Ecto neural progenitor cell (in vitro differentiated cells): ENCODE results near the gene CDCP2.
"Not testable (repeated sequence)": the region's sequence is repeated elsewhere in the genome, so short reads cannot be mapped to it uniquely, and the experiment has no call there.

Experiments
- DNase-seq: peaks from one replicate; pipeline ENCODE4 v3.0.0-alpha.2; 2018; ENCODE audit warnings: low spot score

CDCP2 gene

DNA sequence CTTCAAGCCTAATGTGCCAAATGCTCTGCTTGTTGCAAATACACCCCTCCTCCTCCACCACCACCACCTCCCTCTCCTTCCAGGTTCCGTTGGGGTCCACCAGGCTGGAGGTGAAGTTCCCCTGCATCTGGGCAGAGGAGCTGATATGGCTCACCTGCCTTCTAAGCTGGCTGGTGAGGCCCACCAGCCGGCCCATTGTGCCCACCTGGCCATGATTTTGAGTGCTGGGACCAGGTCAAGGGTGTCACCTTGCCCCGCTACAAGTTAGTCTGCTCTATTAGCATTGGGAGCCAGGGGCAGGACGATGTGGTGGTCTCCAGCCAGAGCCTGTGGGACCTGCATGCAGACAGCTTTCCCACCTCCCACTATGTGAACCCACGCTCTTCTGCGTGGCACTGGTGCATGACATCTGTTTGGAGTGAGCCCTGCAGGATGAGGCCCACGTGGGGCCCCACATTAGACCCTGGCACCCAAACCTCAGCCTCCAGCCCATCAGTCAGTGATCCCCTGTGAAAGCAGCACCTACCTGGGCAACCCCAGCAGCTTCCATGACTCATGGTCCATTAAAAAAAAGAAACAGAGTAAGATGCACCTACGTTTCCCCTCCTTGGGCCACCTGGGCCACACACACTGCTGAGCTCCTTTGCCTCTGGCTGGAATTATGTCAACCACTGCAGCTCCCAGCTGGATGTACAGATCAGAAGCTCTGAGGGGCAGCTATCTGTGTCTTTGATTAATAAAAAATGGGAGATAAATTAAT lies 15.6 kb upstream of the CDCP2 start:
- DNase-seq = no peak

- no peak for DNase-seq
Observed at GRCh38 chr1:54167422-54168139, 14.8 kb upstream of the CDCP2 start.

DNA sequence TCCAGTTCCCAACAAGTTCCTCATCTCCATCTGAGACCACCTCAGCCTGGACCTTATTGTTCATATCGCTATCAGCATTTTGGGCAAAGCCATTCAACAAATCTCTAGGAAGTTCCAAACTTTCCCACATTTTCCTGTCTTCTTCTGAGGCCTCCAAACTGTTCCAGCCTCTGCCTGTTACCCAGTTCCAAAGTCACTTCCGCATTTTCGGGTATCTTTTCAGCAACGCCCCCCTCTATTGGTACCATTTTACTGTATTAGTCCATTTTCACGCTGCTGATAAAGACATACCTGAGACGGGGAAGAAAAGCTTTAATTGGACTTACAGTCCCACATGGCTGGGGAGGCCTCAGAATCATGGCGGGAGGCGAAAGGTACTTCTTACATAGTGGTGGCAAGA lies 13.6 kb upstream of the CDCP2 start:
- DNase-seq = not testable (repeated sequence)

GRCh38 chr1:54165146-54165545 lies 12.3 kb upstream of the CDCP2 start:
- DNase-seq = no peak

- DNase-seq = no peak
Observed at GRCh38 chr1:54163573-54163972, 10.8 kb upstream of the CDCP2 start.

- DNase-seq = no peak
Observed at GRCh38 chr1:54163051-54163450, 10.3 kb upstream of the CDCP2 start.

DNA sequence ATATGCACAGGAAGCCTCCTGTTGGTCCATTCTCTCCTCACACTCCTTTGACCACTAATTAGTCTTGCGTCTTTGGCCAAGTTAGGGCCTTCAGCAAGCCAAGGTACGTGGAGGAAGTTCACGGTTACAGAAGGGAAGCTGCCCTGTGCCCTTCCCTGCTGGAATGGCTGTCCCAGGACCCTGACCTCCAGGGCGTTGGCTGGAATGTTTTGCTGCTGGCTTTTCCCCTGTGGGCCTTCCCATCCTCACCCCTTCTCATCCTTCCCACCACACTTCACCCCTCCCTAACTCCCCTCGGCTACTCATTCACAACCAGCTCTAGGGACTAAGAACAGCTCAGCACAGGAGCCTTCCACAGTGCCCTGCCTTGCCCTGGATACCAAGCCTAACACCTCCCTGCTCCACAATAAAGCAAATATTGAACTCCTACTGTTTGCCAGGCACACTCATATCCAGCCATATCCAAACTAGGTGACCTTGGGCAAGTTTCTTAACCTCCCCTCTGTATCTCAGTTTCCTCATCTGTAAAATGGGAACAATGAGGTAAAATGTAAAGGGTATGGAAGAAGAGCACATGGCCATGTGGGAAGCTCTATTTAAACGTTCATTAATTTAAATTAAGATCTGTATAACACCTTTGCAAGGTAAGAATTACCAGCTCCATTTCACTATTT lies 8.8 kb upstream of the CDCP2 start:
- DNase-seq = no peak

DNA sequence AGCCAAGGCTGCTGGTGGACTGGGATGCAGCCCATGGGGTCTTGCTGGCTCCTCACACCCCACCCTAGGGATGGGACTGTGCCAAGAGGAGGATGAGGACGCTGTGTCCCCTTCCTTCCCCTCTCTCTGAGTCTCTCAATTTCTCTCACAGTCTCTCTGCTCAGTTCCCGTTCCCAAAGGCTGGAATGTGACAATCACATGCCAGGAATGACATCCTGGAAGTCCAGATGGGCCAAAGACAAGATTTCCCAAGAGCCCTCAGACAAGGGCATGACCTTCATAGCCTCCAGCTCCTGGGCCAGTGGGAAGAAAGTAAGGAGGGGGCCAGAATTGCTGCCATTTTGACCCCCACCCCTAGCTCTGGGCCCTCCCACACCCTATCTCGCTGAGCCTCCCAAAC lies 7.6 kb upstream of the CDCP2 start:
- peak; percentile 40 for DNase-seq

GRCh38 chr1:54159733-54160316 lies 7.0 kb upstream of the CDCP2 start:
- DNase-seq = no peak

DNA sequence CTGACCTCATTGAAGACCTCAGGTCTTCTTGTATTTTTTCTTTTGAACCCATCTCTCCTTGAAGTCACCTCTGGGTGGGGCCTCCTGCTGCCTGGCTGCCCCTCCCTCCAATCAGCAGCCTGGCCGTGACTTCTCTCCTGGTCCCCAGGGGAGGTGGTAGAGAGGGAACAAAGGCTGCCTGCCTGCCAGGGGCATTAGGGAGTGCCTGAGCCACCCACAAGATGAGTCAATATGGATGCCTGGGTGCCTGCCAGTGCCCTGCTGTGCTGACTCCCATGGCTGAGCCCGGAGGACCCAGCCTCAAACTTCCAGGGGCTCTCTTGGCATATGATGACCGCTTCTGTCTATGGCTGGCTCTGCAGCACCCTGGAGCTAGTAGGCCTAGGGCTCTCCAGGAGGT lies 5.3 kb upstream of the CDCP2 start:
- DNase-seq = no peak

- no peak for DNase-seq
Observed at GRCh38 chr1:54157401-54157800, 4.6 kb upstream of the CDCP2 start.

DNA sequence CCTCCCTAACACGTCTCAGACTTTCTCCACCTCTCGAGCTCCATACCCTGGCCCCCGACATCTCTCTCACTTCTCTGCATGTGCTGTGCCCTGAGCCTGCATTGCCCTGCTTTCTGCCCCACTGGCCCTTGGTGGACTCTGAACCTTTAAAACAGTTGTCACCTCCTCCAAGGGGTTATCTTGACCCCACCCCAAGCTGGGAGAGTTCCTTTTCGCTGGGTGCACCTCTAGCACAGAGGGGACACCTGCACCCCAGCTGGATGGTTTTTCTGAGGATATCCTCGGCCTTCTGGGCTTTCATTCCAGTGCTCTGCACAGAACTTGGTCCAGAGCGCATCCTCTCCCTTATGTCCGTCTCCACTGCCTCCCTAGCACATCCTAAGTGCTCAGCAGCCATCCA lies 4.2 kb upstream of the CDCP2 start:
- no peak for DNase-seq

- no peak for DNase-seq
Observed at GRCh38 chr1:54156201-54156600, 3.4 kb upstream of the CDCP2 start.

DNA sequence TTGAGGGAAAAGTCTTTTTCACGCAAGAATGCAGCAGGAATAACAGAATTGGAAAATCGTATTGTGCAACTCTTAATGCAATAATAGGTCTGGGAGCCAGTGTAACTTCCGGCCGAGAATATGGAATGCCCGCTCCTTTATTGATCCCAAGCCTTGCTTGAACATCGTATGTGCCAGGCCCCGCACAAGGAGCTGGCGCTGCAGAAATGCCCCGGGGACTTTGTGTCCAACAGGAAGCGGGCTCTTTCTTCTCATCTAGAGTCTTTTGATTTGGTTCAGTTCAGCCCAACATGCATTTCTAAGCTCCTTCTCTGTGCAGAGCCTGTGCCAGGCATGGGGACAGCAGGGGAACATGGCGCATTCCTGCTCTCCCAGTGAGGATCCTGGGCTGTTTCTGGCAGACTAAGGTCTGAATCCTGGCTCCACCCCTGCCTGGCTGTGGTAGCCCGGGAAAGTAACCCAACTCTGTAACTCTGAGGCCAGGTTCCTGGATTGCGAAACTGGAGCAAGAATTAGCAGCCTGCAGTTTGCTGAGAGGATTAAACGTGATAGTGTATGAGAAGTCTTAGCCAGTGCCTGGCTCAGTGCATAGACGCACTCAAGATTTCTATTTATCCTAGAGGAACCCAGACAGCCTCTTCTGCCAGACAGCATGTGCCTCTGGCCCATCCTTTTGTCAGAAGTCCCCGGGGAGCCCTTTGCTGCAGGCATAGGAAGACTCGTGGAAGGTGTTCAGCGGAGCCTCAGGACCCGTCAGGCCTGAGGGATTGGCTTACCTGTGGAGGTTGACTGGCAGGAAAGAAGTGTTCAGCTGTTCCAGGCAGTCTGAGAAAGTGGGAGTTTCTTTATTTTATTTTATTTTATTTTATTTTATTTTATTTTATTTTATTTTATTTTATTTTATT lies 987 bp upstream of the CDCP2 start:
- DNase-seq = no peak

DNA sequence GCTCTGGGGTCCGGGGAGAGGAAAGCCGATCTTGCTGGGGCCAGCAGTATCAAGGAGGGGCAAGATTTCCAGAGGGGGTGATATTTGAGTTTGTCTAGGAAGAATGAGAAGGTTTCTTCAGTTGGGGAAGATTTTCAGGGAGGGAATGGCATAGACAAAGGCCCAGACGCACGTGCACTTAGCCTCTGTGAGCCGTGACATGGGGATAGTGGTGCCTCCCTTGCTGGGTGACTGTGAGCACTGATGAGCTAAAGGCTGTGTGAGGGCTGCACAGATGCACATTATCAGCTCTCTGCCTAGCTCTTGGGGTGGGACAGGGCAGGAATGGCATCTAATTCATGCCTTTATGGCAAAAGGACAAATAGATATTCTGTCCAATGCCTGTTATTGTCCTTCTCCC lies 1.8 kb downstream of the CDCP2 start:
- no peak for DNase-seq

GRCh38 chr1:54149734-54150133 lies 3.1 kb downstream of the CDCP2 start:
- DNase-seq = no peak

DNA sequence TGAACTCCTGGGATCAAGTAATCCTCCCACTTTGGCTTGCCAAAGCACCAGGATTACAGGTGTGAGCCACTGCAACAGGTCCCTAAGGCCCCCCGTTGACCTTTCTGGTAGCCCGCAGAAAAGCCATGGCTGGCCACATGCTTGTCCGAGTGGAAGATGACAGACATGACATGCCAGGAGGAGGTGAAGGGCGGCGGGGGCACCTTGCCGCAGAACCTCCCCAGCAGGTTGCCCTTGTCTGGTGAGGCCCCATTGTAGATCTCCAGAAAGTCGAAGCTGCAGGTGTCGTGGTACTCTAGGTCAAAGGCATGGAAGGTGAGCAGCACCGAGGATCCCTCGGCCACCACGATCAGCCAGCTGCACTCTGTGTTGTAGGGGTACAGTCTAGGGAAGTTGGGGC lies 8.4 kb downstream of the CDCP2 start:
- no peak for DNase-seq

GRCh38 chr1:54142146-54142900 lies 10.5 kb downstream of the CDCP2 start:
- no peak for DNase-seq

DNA sequence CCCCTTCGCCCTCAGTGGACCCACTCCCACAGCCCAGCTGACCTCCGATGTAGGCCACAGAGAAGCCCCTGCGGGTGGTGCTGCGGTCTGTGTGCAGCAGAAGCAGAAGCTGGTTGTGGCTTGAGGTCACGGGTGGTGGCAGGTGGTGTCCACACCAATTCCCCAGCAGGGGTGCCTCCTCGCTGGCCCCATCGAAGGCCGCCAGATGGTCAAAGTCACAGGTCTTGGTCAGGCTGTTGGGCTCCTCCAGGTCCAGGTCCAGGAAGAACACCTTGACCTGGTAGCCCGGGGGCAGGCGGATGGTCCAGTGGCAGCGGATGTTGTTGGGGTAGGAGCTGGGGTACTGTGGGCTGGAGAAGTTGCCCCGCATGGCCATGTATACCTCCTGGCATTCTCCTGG lies 13.1 kb downstream of the CDCP2 start:
- DNase-seq = no peak

- no peak for DNase-seq
Observed at GRCh38 chr1:54138994-54139393, 13.8 kb downstream of the CDCP2 start.

DNA sequence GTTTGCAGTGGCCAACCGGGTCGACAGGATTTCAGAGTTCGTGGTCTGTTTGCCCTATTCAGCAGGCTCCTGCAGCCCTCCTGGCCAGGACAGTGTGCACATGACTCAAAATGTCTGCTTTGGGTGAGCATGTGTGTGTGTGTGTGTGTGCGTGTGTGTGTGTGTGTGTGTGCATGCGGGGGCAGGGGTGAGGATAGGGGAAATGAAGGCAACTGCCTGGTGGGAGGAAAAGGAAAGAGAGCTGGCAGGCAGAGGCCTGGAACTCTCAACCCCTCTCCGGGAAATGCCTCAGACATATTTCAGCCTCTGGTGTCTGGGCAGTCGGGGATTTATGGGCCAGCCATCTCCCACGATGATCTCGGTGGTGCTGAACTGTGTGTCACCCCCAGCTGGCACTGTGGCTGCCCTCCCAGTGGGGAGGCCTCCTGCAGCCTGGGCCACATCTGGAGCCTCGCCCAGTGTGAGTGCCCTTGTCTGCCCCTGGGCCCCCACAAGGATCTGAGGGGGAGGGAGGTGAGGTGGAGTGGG lies 15.2 kb downstream of the CDCP2 start:
- no peak for DNase-seq
